Fibroblast of skin of abdomen (primary cell): ENCODE results near the gene DLGAP3.
A peak's percentile ranks its signal among the peaks of the same experiment; 100 is the strongest.

ENCODE experiments used
- DNase-seq: peaks from one replicate; pipeline ENCODE4 v3.0.0-alpha.2; 2013

The DLGAP3 gene

GRCh38 chr1:34865573-34865972 is 63.9 kb downstream of the DLGAP3 start:
- DNase-seq = no peak

- no peak for DNase-seq
Measured at GRCh38 chr1:34864759-34865158, 64.7 kb downstream of the DLGAP3 start.

GRCh38 chr1:34863501-34863900 is 65.9 kb downstream of the DLGAP3 start:
- DNase-seq = no peak

GRCh38 chr1:34859446-34860200 is 69.8 kb downstream of the DLGAP3 start, which contains the start of gene SMIM12:
SMIM12 (minus strand) TSS chr1:34859749; CDS start chr1:34855977, 3,772 bp downstream.
- peak; percentile 93 for DNase-seq

GRCh38 chr1:34858901-34859445 is 70.5 kb downstream of the DLGAP3 start:
- DNase-seq = no peak

DNA sequence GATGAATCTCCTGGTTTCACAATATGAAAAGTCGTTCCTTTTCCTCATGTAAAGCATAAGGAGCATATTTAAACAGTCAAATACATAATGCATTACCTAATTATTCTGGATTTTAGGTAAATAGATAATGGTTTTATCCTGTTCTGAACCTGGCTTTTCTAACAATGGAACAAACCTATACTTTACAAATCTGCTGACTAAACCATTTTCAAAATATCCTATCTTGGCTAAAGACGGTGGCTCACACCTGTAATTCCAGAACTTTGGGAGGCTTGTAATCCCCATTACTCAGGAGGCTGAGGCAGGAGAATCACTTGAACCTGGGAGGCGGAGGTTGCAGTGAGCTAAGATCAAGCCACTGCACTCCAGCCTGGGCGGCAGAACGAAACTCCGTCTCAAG is 72.8 kb downstream of the DLGAP3 start:
- DNase-seq = no peak

- peak; percentile 88 for DNase-seq
Measured at GRCh38 chr1:34852677-34853217, 76.7 kb downstream of the DLGAP3 start.

DNA sequence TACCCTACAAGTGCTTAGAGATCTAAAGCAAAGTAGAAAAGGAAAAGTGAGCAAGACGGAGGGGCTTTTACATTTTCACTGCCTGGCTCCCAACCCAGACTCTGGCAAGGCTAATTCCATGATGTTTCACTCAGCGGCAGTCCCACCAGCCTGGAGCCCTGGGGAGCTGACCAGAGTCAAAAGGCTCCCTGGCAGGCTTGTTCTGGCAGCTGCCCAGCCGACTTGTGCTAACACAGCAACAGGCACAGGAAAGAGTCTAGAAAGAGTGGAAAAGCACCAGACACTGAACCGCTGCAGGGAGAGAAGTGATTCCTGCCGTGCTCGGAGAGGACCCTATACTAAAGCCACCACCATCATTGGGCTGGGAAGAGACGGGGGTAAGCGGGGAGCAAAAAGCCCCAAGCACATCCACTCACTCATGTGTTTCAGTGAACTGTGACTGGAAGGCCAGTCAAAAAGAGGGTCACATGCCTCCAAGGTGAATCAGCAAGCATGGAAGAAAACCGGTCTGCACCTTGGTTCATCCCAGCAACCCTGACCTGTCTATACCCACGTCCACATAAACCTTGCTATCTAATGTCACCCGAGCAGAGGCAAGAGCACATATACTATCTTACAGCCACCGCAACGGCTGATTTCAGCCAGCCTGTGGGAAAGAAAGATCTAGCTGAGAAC is 77.9 kb downstream of the DLGAP3 start:
- no peak for DNase-seq

- no peak for DNase-seq
Measured at GRCh38 chr1:34850382-34850781, 79.1 kb downstream of the DLGAP3 start.

- DNase-seq = no peak
Measured at GRCh38 chr1:34847094-34847493, 82.4 kb downstream of the DLGAP3 start.

DNA sequence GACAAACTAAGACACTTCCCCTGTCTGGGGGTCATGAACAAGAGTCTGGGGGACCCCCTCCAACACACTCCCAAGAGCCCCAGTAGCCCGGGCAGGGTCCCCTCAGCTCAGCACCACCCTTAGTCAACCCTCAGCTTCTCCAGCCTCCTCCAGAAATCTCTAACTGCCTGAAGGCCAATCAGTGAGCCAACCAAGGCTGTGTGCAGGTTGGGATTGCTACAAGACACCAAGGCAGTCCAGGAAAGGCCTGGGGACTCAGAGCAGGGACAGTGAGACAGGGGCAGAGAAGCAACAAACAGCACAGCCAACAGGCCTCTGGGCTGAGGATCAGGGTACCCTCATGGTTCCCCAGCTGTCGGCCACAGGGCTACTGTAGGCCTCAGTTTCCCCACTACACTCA is 83.2 kb downstream of the DLGAP3 start:
- DNase-seq = no peak

DNA sequence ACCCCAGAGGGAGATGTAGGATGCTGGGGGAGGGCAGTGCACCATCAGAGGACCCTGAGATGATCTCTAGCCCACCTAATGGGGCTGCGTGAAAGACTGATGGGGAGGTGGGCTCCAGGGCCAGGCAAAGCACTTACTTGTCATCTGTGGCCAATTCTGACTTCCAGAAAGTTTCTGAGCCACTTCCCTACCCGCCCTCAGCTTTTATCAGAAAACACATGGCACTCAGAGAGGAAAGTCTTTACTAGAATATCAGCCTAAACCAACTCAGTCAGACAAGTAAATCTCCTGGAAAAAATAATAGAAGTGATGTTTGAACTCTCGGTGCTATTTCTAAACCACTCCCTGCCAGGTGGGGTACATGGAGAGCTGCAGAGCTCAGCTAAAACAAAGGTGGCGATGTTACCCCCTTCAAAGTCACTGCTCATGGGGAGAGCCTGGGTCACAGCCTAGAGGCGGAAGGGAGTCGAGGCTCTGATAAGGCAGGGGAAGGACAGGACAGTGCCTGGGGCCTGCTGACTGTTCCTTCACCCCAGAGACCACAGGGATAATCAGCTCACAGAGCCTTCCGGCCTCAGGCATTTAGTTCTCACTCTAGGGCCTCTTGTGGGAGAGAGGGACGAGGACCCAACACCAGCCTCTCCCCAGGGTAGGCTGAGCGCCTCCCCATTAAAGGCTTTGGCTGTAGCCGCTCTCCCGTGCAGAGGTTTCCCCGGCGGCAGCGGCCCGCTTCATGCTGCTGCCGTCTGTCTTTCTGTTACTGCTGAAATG is 84.1 kb downstream of the DLGAP3 start:
- DNase-seq = no peak

DNA sequence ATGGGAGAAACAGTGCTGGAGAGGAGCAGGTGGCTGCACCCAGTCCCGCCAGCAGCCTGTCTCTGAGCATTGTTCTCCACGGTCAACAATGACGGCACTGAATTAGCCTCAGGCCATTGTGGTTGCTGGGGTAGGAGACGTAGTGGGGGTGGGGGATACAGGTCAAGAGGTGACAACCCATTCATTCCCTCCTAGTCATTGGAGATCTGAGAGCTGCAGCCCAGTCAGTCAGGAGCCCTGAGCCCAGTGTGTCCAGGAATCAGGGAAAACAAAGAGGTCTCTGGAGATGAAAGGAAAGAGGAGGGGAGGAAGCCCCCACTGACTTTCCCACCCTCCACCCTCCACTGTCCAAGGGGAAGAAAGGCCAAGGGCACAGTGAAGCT is 85.2 kb downstream of the DLGAP3 start:
- DNase-seq = no peak

GRCh38 chr1:34843392-34844251 is 85.8 kb downstream of the DLGAP3 start:
- no peak for DNase-seq

DNA sequence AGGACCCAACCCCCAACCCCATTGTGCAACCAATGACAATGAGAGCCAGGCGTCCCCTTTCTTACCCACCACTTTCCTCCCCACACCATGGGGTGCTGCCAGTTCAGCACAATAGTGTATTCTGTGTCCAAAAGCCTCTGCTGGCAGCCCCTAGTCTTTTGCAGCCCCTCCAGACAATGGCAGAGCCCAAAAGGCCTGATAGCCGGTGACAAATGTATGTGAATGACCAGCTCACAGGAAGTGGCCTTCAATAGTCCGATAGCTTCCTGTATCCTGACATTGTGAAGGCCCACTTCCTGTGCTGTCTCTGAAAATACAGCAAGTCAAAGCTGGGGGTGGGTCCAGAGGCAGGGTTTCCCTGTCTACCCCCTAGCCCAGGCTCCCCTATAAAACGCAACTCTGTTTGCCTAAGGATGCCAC is 86.5 kb downstream of the DLGAP3 start:
- no peak for DNase-seq

DNA sequence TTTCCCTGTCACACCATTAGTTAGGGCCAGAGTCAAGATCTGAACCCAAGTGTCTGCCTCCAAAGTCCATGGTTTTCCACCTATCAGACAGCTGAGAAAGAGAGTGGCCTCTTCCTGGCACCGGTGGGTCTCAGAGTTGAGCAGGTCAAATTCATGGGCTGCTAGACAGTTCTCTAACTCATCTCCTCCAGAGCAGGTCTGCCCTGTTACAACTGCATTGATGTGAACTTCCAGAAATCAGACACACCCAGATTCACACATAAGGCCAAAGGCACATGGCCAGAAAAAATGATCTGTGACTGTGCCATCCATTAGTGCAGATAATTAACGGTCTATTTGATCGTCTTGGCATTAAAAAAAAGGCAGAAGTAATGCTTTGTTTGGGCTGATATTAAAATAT is 87.4 kb downstream of the DLGAP3 start:
- DNase-seq = no peak

DNA sequence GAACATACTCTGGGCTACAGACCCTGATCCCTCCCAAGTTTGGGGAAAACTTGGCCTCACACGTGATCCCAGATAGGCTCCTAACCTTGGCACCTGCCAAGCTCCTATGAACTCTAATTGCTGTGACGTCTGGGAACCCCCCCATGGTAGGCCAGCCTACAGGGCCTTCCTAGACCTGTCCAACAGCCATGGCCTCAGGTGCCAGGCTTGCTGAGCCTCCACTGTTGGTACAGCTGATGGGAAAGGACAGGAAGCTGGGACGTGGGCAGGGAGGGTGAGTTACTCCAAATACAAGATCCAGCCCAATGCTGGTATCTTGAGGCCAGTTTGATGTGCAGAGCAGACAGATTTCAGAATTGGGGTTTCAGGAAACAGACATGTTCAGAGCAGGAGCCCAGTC is 89.0 kb downstream of the DLGAP3 start:
- no peak for DNase-seq

DNA sequence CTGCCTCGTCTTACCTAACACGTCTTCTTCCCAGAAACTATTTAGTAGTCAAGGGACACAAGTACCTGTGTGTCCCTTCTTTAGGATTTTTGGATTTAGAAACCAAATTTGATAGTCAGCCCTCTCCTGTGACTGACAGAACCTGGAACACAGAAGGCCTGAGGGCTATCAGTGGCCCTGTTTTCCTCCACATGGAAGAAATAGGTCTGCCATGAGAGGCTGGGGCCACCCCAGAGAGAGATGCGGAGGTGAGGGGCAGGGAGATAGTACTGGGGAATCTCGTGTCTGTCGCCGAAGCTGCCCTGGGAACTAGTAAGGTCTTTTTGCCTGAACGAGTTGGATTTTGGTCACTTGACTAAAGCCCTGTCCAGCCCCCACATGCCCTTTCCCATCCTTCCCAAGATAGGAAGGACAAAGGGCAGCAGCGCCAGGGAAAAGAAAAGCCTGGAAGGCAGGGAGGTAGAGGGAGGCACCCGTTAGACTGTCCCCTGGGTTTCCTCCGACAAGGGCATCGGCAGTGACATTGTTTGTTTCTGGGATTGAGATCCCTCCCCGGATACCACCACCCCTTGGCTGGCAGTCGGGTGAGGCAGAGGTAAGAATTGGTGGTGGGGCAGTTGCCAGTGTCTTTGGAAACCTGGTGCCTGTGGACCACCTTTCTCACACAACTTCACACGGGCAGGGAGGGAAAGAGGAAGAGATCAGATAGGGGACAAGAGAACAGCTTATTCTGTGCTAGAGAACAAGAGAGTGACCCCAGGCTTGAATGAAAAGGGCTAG is 89.7 kb downstream of the DLGAP3 start:
- no peak for DNase-seq

DNA sequence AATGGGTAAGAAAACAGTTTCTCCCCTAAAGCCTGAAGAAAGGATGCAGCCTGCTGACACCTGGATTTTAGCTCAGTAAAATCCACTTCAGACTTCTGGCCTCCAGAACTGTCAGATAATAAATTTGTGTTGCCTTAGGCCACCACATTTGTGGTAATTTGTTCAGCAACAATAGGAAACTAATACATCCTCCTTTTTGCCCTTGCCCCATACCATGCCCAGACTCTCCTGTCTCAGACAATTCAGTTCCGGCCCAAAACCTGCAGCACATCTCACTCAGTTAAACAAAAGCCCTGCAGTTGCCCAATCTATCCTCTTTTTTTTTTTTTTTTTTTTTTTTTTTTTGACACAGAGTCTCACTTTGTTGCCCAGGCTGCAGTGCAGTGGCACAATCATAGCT is 95.7 kb downstream of the DLGAP3 start:
- no peak for DNase-seq

DNA sequence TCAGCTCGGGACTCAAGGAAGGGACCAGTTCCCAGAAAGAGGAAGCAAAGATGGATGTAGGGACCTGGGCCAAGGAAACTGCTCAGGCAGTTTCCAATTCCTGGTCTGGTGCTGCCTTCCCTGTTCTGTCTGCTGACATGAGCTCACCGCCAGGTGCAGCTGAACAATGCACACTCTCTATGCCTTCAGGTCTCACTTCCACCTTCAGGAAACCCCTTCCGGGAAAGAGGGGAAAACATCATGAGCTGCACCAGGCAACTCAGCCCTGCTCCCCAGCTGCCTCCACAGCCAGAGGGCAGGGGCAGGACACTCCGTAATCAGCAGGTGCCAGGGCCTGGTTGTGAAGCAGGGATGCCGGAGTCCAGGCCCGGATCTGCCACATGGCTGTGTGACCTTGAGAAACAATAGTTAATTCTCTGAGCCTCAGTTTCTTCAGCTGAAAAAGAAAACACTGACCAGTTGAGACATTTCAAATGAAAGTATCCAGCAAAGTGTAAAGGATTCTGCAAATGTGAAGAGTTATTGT is 97.7 kb downstream of the DLGAP3 start:
- no peak for DNase-seq

DNA sequence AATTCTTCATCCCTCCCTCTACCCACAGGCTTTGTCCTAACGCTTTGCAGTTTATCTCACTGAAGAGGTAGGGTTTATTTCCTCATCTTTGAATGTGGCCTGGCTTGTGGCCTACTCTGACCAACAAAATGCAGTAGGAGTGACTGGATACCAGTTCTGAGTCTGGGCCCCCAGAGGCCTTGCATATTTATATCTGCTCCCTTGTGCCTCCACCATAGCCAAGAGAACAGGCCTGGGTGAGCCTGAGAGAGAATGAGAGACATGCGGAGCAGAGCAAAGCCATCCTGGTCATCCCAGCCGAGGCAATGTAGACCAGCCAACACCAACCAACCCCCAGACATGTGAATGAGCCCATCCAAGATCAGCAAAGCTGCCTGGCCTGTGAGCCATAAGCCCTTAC is 100.2 kb downstream of the DLGAP3 start:
- no peak for DNase-seq
